ENCODE measurements around the gene GABRB2.

- TF ChIP-seq YY1 (IDR thresholded peaks at IDR 0.05; ENCODE audit: low read depth) (no peak), TAF1 (IDR thresholded peaks at IDR 0.05; ENCODE audit: low read depth) (no peak), ZBTB7A (IDR thresholded peaks at IDR 0.05; ENCODE audit: low read depth) (no peak), MAX (IDR thresholded peaks at IDR 0.05) (no peak), REST (IDR thresholded peaks at IDR 0.05; ENCODE audit: low read depth) (no peak), CREB1 (IDR thresholded peaks at IDR 0.05; ENCODE audit: low read depth) (no peak)
Measured at GRCh38 chr5:161382685-161383084, 163.8 kb downstream of the GABRB2 start.
